Left kidney (tissue), 2 donors: Measurements from ENCODE around the gene GIMAP7. TPM values are rescaled to one million over a fixed set of nuclear protein-coding genes. Genes with fewer than 3 reads are reported as not detected.

Experiments
- DNase-seq: peaks from one replicate; pipeline ENCODE4 v3.0.0-alpha.2; 2013
- polyA plus RNA-seq: library from polyadenylated mRNA; unstranded; fragments of 120-200 nt; gene quantifications from one replicate; pipeline ENCODE4 v1.2.1, GENCODE V29; 2013; ENCODE audit not compliant: insufficient read length

The GIMAP7 gene
- polyA plus RNA-seq, 1 donor: 12.4 TPM

GRCh38 chr7:150568714-150569113 is 54.0 kb downstream of the GIMAP7 start:
- DNase-seq: no peak

- no peak for DNase-seq
Observed at GRCh38 chr7:150569245-150569955, 54.7 kb downstream of the GIMAP7 start.

Other genes starting within 250 kb of the GIMAP7 start
- 20.0 TPM for gene LRRC61, start 191.5 kb upstream of the GIMAP7 start, polyA plus RNA-seq
- 9.7 TPM for gene ACTR3C, start 191.3 kb upstream of the GIMAP7 start, polyA plus RNA-seq
- gene RARRES2, start 173.2 kb upstream of the GIMAP7 start, polyA plus RNA-seq: 39.1 TPM
- 80.7 TPM for gene REPIN1, start 146.1 kb upstream of the GIMAP7 start, polyA plus RNA-seq
- 5.3 TPM for gene ZNF775, start 135.5 kb upstream of the GIMAP7 start, polyA plus RNA-seq
- gene GIMAP8, start 64.2 kb upstream of the GIMAP7 start, polyA plus RNA-seq: 8.0 TPM
- gene GIMAP4, start 52.5 kb downstream of the GIMAP7 start, polyA plus RNA-seq: 26.3 TPM
- gene GIMAP6, start 117.5 kb downstream of the GIMAP7 start, polyA plus RNA-seq: 13.8 TPM
- gene GIMAP2, start 170.8 kb downstream of the GIMAP7 start, polyA plus RNA-seq: 7.2 TPM
- 2.4 TPM for gene GIMAP1, start 201.7 kb downstream of the GIMAP7 start, polyA plus RNA-seq
- 5.6 TPM for gene GIMAP5, start 222.5 kb downstream of the GIMAP7 start, polyA plus RNA-seq